Measurements from ENCODE around the gene ITGB8.
A peak's percentile ranks its signal among the peaks of the same experiment; 100 is the strongest.

ITGB8 gene

GRCh38 chr7:20310963-20311742 is 19.5 kb upstream of the ITGB8 start:
- no peak for TF ChIP-seq ZNF565 (CRISPR knock-in tag; conservative IDR thresholded peaks at IDR 0.05; ENCODE audit: low read depth)
- no peak for TF ChIP-seq POU6F1 (CRISPR knock-in tag; IDR thresholded peaks at IDR 0.05; ENCODE audit: borderline replicate concordance, low read depth)
- no peak for TF ChIP-seq PPARA (CRISPR knock-in tag; IDR thresholded peaks at IDR 0.05; ENCODE audit: borderline replicate concordance)
- TF ChIP-seq ESRRG (CRISPR knock-in tag; IDR thresholded peaks at IDR 0.05), result no peak
- TF ChIP-seq TOX (CRISPR knock-in tag; IDR thresholded peaks at IDR 0.05; ENCODE audit: borderline replicate concordance), result no peak
- no peak for TF ChIP-seq ISL1 (CRISPR knock-in tag; IDR thresholded peaks at IDR 0.05)
- TF ChIP-seq ZC3H10 (CRISPR knock-in tag; IDR thresholded peaks at IDR 0.05), result no peak
- TF ChIP-seq CSDC2 (CRISPR knock-in tag; IDR thresholded peaks at IDR 0.05), result no peak
- TF ChIP-seq OSR1 (CRISPR knock-in tag; IDR thresholded peaks at IDR 0.05), result no peak
- no peak for TF ChIP-seq BACH2 (CRISPR knock-in tag; IDR thresholded peaks at IDR 0.05; ENCODE audit: borderline replicate concordance)
- peak; percentile 63; the same call in 2 of the 3 replicates for ATAC-seq

- ATAC-seq, result no peak
- TF ChIP-seq, protein P1, sequence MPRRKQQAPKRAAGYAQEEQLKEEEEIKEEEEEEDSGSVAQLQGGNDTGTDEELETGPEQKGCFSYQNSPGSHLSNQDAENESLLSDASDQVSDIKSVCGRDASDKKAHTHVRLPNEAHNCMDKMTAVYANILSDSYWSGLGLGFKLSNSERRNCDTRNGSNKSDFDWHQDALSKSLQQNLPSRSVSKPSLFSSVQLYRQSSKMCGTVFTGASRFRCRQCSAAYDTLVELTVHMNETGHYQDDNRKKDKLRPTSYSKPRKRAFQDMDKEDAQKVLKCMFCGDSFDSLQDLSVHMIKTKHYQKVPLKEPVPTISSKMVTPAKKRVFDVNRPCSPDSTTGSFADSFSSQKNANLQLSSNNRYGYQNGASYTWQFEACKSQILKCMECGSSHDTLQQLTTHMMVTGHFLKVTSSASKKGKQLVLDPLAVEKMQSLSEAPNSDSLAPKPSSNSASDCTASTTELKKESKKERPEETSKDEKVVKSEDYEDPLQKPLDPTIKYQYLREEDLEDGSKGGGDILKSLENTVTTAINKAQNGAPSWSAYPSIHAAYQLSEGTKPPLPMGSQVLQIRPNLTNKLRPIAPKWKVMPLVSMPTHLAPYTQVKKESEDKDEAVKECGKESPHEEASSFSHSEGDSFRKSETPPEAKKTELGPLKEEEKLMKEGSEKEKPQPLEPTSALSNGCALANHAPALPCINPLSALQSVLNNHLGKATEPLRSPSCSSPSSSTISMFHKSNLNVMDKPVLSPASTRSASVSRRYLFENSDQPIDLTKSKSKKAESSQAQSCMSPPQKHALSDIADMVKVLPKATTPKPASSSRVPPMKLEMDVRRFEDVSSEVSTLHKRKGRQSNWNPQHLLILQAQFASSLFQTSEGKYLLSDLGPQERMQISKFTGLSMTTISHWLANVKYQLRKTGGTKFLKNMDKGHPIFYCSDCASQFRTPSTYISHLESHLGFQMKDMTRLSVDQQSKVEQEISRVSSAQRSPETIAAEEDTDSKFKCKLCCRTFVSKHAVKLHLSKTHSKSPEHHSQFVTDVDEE (CRISPR knock-in tag; IDR thresholded peaks at IDR 0.05), result no peak
- TF ChIP-seq ESRRG (CRISPR knock-in tag; IDR thresholded peaks at IDR 0.05), result no peak
- no peak for TF ChIP-seq BACH2 (CRISPR knock-in tag; IDR thresholded peaks at IDR 0.05; ENCODE audit: borderline replicate concordance)
- TF ChIP-seq CSDC2 (CRISPR knock-in tag; IDR thresholded peaks at IDR 0.05), result no peak
- TF ChIP-seq ZNF565 (CRISPR knock-in tag; conservative IDR thresholded peaks at IDR 0.05; ENCODE audit: low read depth), result no peak
- TF ChIP-seq POU6F1 (CRISPR knock-in tag; IDR thresholded peaks at IDR 0.05; ENCODE audit: borderline replicate concordance, low read depth), result no peak
- no peak for TF ChIP-seq GLIS3 (CRISPR knock-in tag; IDR thresholded peaks at IDR 0.05)
- TF ChIP-seq OSR1 (CRISPR knock-in tag; IDR thresholded peaks at IDR 0.05), result no peak
- TF ChIP-seq, protein P2, sequence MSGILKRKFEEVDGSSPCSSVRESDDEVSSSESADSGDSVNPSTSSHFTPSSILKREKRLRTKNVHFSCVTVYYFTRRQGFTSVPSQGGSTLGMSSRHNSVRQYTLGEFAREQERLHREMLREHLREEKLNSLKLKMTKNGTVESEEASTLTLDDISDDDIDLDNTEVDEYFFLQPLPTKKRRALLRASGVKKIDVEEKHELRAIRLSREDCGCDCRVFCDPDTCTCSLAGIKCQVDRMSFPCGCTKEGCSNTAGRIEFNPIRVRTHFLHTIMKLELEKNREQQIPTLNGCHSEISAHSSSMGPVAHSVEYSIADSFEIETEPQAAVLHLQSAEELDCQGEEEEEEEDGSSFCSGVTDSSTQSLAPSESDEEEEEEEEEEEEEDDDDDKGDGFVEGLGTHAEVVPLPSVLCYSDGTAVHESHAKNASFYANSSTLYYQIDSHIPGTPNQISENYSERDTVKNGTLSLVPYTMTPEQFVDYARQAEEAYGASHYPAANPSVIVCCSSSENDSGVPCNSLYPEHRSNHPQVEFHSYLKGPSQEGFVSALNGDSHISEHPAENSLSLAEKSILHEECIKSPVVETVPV (CRISPR knock-in tag; IDR thresholded peaks at IDR 0.05), result no peak
- no peak for TF ChIP-seq ZFP30 (CRISPR knock-in tag; IDR thresholded peaks at IDR 0.05)
- TF ChIP-seq ZNF70 (CRISPR knock-in tag; IDR thresholded peaks at IDR 0.05), result no peak
- TF ChIP-seq ZC3H10 (CRISPR knock-in tag; IDR thresholded peaks at IDR 0.05), result no peak
- TF ChIP-seq, protein P3, sequence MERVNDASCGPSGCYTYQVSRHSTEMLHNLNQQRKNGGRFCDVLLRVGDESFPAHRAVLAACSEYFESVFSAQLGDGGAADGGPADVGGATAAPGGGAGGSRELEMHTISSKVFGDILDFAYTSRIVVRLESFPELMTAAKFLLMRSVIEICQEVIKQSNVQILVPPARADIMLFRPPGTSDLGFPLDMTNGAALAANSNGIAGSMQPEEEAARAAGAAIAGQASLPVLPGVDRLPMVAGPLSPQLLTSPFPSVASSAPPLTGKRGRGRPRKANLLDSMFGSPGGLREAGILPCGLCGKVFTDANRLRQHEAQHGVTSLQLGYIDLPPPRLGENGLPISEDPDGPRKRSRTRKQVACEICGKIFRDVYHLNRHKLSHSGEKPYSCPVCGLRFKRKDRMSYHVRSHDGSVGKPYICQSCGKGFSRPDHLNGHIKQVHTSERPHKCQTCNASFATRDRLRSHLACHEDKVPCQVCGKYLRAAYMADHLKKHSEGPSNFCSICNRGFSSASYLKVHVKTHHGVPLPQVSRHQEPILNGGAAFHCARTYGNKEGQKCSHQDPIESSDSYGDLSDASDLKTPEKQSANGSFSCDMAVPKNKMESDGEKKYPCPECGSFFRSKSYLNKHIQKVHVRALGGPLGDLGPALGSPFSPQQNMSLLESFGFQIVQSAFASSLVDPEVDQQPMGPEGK (CRISPR knock-in tag; IDR thresholded peaks at IDR 0.05; ENCODE audit: borderline replicate concordance), result no peak
- no peak for TF ChIP-seq SNAI2 (CRISPR knock-in tag; IDR thresholded peaks at IDR 0.05)
- TF ChIP-seq ZFP3 (CRISPR knock-in tag; IDR thresholded peaks at IDR 0.05), result no peak
- TF ChIP-seq TOX (CRISPR knock-in tag; IDR thresholded peaks at IDR 0.05; ENCODE audit: borderline replicate concordance), result no peak
- TF ChIP-seq TCF4 (CRISPR knock-in tag; IDR thresholded peaks at IDR 0.05; ENCODE audit: borderline replicate concordance), result no peak
- no peak for TF ChIP-seq RARB (CRISPR knock-in tag; IDR thresholded peaks at IDR 0.05)
Observed at GRCh38 chr7:20311743-20312042, 19.0 kb upstream of the ITGB8 start.

DNA sequence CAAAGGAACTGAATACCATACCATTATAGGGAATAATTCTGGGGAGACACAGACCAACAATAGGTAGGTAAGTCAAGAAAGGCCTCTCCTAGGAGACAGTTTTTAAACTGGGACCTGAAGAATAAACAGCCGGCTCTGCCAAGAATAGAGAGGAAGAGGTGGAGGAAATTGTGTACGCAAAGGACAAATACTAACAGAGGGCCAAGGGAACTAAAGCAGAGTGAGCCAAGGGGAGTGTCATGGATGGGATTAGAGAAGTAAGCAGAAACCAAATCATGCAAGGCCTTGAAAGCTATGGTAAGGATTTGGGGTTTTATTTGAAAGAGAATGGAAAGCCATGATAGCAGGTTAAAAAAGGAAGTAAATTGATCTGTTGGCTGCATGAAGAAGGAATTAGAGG is 18.1 kb upstream of the ITGB8 start:
- ATAC-seq, result no peak
- no peak for TF ChIP-seq ZNF8 (CRISPR knock-in tag; IDR thresholded peaks at IDR 0.05)
- no peak for TF ChIP-seq ZC3H10 (CRISPR knock-in tag; IDR thresholded peaks at IDR 0.05)
- TF ChIP-seq ZNF565 (CRISPR knock-in tag; conservative IDR thresholded peaks at IDR 0.05; ENCODE audit: low read depth), result no peak
- TF ChIP-seq, protein P2 (CRISPR knock-in tag; IDR thresholded peaks at IDR 0.05), result no peak
- no peak for TF ChIP-seq TCF4 (CRISPR knock-in tag; IDR thresholded peaks at IDR 0.05; ENCODE audit: borderline replicate concordance)
- TF ChIP-seq, protein P3 (CRISPR knock-in tag; IDR thresholded peaks at IDR 0.05; ENCODE audit: borderline replicate concordance), result no peak
- TF ChIP-seq SNAI2 (CRISPR knock-in tag; IDR thresholded peaks at IDR 0.05), result no peak
- TF ChIP-seq ZFP30 (CRISPR knock-in tag; IDR thresholded peaks at IDR 0.05), result no peak
- no peak for TF ChIP-seq TOX (CRISPR knock-in tag; IDR thresholded peaks at IDR 0.05; ENCODE audit: borderline replicate concordance)
- no peak for TF ChIP-seq CSDC2 (CRISPR knock-in tag; IDR thresholded peaks at IDR 0.05)
